Esophagus squamous epithelium (tissue), 4 donors: ENCODE data around the gene C19orf85.

ENCODE experiments used
- CTCF ChIP-seq, 6 experiments: fragments of 450-650 bp in 4 of 6; fragments of 200-600 bp in 2 of 6; sonication (generic) in 2 of 6; IDR thresholded peaks; one replicate each; pipeline ENCODE4 v1.5.1; 2016 to 2019; ENCODE audit warnings: antibody characterized with exemption in 6 of 6, mild to moderate bottlenecking in 4 of 6, moderate library complexity in 4 of 6
- POLR2A ChIP-seq, 4 donors: fragments of 450-650 bp; IDR thresholded peaks; one replicate each; pipeline ENCODE4 v1.6.1; 2017; ENCODE audit warnings: antibody characterized with exemption in 4 of 4, mild to moderate bottlenecking in 4 of 4, moderate library complexity in 3 of 4

GRCh38 chr19:55479045-55479444 lies 14.5 kb upstream of the C19orf85 start:
- TF ChIP-seq CTCF (IDR thresholded peaks at IDR 0.05): no peak
- no peak for TF ChIP-seq POLR2A (IDR thresholded peaks at IDR 0.05)
